Measurements from ENCODE around the gene PTPRN2.

Gene PTPRN2

DNA sequence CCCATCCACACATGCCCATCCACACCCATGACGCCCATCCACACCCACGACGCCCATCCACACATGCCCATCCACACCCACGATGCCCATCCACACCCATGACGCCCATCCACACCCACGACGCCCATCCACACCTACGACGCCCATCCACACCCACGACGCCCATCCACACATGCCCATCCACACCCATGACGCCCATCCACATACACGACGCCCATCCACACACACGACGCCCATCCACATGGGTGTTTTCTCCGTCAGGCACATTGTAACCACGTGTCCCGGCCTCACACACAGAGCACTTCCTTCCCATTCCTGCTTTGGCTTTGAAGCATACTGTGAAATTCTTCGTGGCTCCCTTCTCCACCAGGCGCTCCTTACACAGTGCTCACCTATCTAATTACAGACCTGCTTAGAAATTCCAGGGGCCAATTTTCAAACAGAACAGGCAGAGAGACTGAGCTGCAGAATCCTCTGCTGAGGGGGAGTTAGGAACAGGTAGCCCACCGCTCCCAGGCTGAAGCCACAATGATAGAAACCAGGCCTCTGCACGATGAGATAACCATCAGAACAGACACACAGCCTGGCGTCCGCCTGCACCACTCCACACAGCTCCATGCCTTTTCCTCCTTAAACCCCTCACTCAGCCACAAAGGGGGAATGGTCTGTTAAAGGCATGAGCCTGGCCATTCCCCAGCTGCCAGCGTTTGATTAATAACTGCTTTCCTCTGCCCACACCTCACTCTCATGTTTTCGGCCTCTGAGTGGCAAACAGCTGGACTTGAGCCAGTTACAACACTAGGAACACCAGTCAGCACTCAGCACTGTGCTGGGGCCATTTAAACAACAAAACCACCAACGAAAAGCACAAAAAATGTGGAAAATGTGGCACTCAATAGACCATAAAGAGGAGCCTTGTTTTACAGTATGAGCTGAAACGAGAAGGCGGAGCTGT, 501.6 kb downstream of the PTPRN2 start:
- no peak for DNase-seq (ENCODE audit: low spot score)

DNA sequence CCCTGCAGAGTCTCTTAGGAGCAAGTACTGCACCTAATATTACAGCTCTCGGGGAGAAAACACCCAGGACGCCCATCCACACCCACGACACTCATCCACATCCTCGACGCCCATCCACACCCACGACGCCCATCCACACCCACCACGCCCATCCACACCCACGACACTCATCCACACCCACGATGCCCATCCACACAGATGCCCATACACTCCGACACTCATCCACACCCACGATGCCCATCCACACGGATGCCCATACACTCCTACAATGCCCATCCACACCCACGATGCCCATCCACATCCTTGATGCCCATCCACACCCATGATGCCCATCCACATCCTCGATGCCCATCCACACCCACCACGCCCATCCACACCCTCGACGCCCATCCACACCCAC, 503.1 kb downstream of the PTPRN2 start:
- DNase-seq (ENCODE audit: low spot score) = no peak

DNA sequence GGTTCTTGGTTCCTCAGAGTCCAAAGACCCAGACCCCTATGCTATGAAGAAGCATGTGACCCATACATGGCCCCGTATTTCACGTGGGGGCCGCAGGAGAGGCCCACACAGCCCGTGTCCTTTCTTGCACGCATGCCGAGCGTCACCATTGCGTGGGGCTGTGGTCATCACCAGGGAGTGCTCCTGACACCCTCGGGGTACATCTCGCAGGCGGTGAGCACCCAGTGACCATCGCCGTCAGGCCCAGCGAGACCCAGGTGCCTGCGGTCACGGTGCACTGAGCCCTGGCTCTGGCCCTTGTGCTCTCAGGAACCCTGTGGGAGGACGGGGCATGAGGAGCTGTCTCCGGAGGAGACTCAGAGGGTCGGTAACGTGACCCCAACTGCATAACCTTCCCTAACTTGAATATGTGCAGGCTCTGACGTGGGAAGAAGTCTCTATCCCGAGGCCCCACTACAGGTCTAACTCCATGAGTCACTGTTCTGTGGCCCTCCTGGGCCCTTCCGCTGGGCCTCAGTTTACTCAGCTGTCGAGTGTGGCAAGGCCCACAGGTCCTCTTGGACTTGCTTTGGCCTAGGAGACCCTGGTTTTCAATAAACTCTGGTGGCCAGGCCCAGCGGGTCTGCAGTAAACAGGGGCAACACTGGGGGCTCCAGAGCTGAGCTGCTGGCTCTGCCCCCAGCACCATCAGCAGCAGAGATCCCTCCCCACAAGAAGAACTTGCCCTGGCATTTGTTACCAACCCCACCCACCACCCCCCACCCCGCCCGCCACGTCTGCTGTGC, 503.9 kb downstream of the PTPRN2 start:
- no peak for DNase-seq (ENCODE audit: low spot score)

DNA sequence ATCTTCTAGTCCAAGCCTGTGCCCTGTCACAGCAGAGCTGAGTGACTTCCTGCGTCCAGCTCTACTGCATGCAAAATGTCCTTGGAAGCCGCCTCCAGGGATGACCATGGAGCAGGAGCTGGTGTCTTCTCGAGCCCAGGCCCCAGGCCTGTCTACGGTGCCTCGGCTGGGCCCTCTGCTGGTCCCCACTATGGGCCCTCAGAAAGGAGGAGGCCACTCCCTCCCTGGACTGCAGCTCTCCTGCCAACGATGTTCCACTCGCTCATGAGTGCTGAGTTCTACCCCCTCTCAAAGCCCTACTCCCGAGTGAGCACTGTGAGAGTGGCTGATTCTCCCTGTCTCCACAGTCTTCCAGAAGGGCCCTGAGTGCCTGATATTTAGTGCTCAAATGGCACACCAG, 504.9 kb downstream of the PTPRN2 start:
- no peak for DNase-seq (ENCODE audit: low spot score)

DNA sequence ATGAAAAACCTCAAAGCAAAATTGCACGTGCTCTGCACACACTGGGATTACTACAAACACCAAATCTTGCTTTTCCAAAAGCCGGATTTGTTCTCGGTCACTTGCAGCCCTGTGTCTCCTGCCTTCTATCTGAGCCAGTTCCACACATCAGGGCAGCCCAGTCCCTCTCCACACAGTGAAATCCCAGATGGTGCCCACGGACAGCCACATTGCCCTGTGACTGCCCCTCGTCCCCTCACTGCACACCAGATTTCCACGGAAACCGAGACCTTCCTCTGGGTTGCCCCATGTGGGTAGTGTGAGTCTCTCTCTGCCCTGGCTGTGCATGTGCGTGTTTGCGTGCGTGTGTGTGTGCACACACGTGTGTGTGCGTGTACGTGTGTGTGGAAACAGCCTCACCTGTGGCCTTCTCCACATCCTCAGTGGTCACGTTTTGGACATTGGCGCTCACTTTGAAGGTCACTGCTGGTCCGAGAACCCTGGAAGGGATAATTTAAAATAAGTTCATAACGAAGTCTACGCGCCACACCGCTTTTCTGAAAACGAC, 506.7 kb downstream of the PTPRN2 start:
- DNase-seq (ENCODE audit: low spot score) = no peak

DNA sequence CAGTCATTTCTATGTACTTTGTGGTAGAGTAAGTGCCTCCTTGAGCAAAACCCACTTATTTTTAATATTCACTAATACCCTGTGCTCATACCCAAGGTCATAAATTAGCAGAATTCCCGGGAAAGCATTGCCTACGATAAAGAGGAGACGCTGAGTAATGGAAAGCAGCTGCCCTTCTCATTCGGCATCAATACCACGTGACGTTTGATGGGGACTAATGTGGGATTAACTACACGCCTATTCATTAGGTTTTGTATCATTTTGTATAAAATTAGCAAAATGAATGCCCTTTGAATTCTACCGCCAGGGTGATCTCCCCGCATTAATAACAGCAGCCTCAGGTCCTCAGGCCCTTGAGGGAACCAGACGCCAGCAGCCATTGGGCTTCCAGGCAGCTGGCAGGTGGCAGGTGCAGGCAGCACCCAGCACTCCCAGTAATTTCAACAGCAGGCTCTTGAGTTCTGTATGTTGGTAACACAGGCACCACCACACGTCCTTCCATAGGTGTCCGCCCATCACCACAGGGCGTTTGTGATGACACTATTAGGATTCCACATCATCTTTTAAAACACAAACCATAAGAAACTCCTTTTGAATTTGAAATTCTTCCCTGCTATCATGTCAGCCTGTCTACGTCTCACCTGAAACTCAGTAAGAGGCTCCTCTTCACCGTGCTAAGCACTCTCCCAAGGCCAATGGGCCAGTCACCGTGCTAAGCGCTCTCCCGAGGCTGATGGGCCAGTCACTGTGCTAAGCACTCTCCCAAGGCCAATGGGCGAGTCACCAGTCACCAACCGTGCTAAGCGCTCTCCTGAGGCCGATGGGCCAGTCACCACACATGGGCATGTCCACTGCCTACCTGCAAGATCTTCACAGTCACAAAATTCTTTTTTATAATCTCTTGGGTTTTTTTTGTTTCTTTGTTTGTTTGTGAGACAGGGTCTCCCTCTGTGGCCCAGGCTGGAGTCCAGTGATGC, 509.4 kb downstream of the PTPRN2 start:
- DNase-seq (ENCODE audit: low spot score) = no peak

DNA sequence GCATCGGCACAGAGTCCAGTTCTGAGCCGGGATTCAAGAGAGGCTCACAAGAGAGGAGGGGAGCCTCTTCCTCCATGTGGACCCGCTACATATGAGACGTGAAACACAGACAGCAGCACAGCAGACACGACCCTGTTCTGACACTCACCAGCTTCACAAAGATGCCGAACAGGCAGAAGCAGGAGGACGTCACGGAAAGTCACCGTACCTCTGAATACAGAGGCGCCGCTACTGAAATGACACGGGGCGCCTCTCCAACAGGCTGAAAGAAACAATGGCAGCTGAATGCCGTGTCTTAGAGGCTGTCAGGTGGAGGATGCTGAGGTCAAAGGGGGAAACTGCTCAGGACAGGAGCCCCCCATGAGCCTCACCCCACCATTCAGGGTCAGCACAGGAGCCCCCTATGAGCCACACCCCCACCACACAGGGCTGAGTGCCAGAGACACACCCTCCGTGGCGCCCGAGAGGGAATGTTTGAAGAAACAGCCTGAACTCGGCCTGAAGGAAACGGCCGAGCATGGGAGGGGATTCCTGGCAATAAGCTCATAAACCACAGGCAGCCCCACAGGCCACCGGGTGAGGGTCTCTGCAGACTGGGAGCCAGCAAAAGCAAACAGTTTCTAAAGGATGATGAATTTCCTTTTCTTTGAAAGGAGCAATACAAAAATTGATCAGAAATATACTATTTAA, 510.3 kb downstream of the PTPRN2 start:
- no peak for DNase-seq (ENCODE audit: low spot score)

DNA sequence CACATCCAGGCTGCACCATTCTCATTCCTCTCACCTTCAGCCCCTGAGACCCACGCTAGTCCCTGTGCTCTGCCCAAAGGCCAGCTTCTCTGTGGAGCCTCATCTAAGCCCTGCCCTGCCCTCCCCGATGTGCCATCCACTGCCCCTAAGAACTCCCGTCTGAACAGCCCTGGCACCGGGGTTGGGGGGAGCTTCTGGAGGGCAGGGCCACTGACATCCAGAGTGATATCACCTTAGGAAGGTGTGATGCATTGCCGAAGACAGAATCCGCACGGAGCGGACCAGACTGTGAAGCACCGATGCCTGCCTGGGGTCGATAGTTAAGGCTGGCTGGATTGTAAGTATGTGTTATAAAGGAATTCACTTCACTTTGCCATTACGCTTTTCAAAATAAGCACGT, 511.0 kb downstream of the PTPRN2 start:
- no peak for DNase-seq (ENCODE audit: low spot score)

DNA sequence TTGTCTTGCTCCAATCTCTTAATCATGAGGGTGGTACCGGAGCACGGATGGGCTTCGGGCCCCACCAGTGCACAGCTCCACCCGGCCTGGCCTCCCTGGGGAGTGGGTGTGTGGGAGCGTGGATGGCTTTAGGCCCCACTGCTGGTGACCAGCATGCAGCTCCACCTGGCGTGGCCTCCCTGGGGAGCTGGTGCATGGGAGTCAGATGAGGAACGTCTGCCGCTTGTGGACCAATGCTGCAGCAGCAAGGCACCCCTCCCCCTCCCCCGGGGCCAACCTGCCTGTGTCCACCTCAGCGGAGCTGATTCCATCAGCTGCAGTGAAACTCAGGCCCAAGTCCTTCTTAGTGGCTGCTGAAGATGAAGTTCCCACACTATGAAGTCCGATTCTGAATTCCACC, 511.4 kb downstream of the PTPRN2 start:
- DNase-seq (ENCODE audit: low spot score) = no peak

DNA sequence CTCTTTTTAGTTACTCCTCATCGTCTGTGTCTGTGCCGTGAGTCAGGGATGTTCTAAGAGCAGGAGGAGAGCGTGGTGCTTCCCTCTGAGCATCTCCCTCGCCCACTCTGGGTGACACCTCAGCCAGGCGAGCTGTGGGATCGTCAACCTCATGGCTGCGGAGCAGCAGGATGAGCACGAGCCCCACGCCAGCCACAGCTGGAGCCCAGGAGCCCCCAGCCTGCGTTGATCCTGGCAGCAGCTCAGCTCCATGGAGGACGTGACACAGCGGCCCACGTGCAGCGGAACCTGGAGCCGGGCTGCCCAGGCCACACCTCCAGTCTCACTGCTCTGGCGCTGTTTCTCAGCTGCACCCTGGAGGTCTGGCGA, 512.0 kb downstream of the PTPRN2 start:
- DNase-seq (ENCODE audit: low spot score) = no peak

DNA sequence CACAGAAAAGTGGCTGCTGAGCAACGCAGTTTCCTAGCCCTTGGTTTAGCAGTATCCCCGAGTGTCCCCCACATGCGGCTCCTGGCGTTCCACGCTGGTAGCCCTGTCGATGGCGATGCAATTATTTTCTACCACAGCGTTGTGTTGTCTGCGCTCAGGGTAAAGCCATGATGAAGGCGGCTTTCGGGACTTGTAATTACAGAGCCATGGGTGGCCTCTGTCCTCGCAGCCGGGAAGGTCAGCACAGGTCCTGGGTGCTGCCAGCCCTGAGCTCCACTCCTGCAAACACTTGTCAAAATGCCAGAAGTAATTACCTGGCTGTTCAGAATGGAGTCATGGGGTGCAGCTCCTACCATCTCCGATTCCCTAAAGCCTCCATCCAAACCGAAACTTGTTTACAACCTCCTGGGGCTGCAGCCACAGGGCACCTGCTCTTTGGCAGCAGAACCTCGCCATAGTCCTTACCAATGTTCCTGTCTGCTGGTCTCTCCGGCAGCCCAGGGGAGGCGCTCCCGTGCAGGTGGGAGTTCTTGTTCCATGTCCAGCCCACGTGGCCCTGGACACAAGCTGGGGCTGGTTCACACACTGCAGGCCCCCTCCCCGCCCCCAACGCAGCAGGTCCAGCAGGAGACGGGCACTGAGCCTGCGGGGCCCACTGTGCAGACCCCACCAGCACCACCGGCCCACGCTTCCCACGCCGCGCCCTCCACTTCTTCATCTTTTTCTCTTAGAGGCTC, 512.6 kb downstream of the PTPRN2 start:
- DNase-seq (ENCODE audit: low spot score) = no peak

DNA sequence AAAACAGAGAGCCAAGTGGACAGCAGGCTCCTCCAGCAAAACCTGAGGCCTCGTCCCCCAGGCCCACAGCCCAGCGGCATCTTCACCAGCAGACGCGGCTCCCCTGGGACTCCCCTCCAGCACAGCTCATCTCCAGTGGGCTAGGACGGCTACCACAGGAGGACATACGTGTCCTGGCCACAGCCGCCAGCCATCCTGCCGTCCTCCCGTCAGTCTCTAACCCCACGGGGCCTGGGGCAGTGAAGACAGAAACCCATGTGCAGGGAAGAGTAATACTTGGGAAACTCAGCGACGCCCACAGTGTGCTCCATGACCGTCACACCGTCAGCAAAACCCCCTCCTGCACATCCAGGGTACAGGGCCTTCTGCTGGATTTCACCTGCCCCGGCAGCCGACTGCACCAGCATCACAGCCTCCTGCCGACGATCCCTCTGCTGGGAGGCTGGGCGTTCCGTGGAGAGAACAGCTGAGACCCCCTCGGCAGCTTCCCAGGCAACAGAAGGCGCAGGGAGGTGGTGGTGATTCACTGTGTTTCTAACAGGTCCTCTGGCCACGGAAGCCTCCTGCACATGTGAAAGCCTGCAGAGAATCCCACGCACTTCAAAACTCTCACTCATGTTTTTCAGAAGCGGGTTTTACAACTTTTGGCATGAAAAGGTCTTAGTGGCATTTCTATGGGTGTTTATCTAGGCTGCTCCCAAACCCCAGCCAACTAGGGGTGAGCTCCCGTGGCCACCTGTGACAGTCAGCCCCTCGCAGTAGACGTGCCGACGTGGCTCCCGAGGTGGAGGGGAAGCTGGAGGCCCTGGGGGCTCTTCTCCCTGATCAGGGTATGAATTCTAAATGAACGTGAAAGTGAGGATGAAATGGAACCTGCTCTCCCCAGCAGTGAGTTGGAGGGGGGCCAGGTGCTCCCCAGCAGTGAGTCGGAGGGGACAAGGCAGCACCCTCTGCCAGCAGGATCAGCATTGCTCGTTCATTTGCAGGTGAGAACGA, 513.5 kb downstream of the PTPRN2 start:
- DNase-seq (ENCODE audit: low spot score) = no peak

DNA sequence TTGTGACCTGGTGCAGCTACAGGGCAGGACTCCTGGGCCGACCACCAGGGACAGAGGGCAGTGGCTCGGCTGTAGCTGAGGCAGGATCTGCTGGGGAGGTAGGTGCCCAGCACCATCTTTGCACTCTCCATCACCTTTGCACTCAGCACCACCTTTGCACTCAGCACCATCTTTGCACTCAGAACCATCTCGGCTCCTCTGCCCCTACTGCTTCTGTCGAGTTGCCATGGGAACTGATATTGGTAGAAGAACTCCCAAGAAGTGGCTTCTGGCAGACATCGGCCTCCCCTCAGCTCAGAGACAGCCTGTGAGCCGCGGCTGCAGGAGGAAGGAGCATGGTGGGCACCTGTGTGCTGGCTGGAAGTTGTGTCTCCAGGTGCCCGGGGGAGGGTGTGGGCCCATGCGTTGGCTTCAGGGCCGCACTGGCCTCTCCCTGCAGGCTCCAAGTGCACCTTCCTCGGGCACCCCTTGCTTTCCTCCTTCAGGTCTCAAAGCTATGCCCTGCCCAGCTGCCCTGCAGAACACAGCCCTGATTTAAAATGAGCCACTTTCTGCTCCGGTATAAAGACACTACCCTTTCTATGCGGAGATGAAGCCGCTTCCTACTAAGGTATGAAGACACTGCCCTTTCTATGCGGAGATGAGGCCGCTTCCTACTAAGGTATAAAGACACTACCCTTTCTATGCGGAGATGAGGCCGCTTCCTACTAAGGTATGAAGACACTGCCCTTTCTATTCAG, 514.5 kb downstream of the PTPRN2 start:
- DNase-seq (ENCODE audit: low spot score) = no peak

DNA sequence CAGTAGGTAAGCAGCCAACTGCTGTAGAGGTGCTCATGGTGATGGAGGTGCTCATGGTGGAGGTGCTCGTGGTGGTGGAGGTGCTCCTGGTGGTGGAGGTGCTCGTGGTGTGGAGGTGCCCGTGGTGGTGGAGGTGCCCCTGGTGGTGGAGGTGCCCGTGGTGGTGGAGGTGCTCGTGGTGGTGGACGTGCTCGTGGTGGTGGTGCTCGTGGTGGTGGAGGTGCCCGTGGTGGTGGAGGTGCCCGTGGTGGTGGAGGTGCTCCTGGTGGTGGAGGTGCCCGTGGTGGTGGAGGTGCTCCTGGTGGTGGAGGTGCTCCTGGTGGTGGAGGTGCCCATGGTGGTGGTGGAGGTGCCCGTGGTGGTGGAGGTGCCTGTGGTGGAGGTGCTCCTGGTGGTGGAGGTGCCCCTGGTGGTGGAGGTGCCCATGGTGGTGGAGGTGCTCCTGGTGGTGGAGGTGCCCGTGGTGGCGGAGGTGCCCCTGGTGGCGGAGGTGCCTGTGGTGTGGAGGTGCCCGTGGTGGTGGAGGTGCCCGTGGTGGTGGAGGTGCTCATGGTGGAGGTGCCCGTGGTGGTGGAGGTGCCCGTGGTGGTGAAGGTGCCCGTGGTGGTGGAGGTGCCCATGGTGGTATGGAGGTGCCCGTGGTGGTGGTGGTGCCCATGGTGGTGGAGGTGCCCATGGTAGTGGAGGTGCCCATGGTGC, 517.3 kb downstream of the PTPRN2 start:
- DNase-seq (ENCODE audit: low spot score) = no peak

DNA sequence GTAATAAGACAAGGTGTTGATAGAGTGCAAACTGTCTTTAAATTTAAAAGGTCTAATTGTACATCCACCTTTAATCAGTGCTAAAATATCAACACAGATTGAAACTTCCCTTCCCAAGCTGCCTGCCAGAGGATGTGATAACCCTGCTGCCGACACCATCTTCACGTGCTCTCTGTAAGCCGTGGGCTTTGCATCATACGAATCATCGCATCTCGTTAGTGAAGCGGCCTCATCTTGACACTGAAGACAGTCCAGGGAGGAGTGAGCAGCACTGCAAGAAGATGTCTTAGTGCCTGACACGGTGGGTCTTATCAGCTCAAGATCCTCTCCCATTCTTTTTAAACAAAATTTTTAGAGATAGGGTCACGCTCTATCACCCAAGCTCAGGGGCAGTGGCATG, 518.8 kb downstream of the PTPRN2 start:
- DNase-seq (ENCODE audit: low spot score) = no peak

DNA sequence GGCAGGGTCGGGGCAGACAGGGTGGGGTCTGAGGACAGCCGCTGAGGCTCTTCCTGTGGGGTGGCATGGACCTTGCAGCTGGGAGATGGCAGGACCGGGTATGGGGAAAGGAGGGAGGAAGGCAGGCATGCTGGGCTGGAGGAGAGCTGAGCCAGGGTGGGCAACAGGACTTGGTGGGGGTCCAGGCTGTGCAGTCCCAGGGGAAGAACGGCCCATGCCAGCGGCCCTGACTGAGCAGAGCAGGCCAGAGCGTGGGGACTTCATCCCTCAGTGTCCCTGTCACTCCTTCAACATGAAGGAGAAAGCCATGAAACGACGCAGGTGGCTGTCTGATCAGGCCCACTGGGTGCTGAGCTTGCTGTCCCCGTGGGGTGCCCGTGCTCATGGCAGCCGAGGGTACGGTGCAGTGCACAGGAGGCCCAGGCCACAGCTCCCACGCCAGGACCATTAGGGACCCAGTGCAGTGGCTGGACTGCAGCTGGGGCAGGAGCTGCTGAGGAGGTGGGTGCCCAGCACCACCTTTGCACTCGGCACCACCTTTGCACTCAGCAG, 519.6 kb downstream of the PTPRN2 start:
- DNase-seq (ENCODE audit: low spot score) = no peak

DNA sequence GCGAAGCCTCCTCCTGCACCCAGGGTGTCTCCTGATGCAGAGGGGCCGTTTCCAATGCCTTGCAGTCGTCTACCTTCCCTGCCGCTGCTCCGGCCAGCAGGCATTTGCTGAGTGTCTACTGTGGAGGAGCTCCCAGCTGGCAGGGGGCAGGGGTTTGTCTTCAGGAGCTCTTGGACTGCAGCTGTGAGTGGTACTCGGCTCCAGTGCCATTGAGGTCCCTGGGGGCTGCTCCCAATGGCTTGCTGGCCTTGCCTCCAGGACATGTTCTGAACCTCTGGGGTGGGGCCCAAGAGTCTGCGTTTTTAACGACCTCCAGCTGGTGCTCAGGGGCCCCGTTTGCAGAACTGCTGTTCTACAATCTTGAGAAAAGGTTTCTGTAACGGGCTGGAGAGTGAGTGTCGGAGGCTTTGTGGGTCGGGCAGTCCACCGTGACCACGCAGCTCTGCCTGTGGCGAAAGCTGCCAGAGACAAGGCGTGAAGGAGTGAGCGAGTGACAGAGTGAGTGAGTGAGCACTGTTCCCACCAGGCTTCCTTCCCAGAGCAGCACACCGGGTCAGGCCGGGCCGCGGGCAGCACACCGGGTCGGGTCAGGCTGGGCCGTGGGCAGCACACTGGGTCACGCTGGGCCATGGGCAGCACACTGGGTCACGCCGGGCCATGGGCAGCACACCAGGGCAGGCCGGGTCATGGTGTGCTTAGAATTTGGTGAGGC, 520.2 kb downstream of the PTPRN2 start:
- DNase-seq (ENCODE audit: low spot score) = no peak
